ENCODE results near the gene MIAT. TPM values are rescaled to one million over a fixed set of nuclear protein-coding genes. Genes with fewer than 3 reads are reported as not detected.

The MIAT gene
- total RNA-seq, 1 experiment from 2014 or later: 0.48 TPM

DNA sequence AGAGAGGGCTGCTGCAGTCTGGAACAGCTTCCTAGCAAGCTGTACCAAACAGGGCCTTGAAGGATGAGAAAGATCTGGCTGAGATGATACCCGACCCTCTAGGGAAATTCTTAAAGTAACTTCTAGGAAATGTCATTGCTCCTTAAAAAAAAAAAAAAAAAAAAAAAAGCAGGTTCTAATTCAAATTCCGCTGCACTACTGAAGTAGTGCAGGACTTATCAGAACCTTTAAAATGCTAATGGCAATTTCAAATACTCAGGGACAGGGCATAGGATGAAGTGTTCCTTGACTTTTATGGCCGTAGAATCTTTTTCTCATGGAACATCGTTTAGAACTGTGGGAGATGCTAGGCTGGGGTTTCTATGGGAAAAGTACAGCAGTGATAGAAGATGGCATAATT lies 13.1 kb downstream of the MIAT start:
- H3K27me3 ChIP-seq (ENCODE audit: insufficient read depth, low read depth): no peaks in the 10 kb centered on the region
- no peak overlapping the region for H3K4me3 ChIP-seq
- no peak for TF ChIP-seq EZH2 (IDR thresholded peaks at IDR 0.05; ENCODE audit: low read depth)
- TF ChIP-seq, protein P1, sequence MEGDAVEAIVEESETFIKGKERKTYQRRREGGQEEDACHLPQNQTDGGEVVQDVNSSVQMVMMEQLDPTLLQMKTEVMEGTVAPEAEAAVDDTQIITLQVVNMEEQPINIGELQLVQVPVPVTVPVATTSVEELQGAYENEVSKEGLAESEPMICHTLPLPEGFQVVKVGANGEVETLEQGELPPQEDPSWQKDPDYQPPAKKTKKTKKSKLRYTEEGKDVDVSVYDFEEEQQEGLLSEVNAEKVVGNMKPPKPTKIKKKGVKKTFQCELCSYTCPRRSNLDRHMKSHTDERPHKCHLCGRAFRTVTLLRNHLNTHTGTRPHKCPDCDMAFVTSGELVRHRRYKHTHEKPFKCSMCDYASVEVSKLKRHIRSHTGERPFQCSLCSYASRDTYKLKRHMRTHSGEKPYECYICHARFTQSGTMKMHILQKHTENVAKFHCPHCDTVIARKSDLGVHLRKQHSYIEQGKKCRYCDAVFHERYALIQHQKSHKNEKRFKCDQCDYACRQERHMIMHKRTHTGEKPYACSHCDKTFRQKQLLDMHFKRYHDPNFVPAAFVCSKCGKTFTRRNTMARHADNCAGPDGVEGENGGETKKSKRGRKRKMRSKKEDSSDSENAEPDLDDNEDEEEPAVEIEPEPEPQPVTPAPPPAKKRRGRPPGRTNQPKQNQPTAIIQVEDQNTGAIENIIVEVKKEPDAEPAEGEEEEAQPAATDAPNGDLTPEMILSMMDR (conservative IDR thresholded peaks at IDR 0.05): no peak
- DNase-seq: no peak
- H3K4me2 ChIP-seq: no peak overlapping the region
- H3K27ac ChIP-seq: no peak overlapping the region
- POLR2A ChIA-PET (ENCODE audit: unreplicated experiment): no interaction called here
- intact Hi-C loops (cut with micrococcal nuclease; ENCODE audit: unreplicated experiment): loop anchor here (5.0 kb wide), 1 partner anchor 1132 kb away; the partner anchor contains the start of gene MN1
- H3K9me3 ChIP-seq (ENCODE audit: insufficient read depth, low read depth): no peaks in the 10 kb centered on the region
- H3K4me1 ChIP-seq (replicated peaks; ENCODE audit: insufficient read depth): peaks cover 14% of the 10 kb centered on the region
- peaks cover 23% of the 10 kb centered on the region for H3K79me2 ChIP-seq (ENCODE audit: low read depth)
- CTCF ChIA-PET: no interaction called here
- H3K9me2 ChIP-seq (ENCODE audit: insufficient read depth): no peaks in the 10 kb centered on the region
- no peaks in the 10 kb centered on the region for H4K20me1 ChIP-seq (ENCODE audit: insufficient read depth)
- no TSS peak for BruUV-seq (replicated peaks)
- H3K36me3 ChIP-seq (ENCODE audit: low read depth): no peaks in the 10 kb centered on the region
- peaks cover 22% of the 10 kb centered on the region; the same call in 1 of the 2 replicates for H3F3A ChIP-seq (ENCODE audit: insufficient read depth, low read depth)
- no peak overlapping the region for H2AFZ ChIP-seq

DNA sequence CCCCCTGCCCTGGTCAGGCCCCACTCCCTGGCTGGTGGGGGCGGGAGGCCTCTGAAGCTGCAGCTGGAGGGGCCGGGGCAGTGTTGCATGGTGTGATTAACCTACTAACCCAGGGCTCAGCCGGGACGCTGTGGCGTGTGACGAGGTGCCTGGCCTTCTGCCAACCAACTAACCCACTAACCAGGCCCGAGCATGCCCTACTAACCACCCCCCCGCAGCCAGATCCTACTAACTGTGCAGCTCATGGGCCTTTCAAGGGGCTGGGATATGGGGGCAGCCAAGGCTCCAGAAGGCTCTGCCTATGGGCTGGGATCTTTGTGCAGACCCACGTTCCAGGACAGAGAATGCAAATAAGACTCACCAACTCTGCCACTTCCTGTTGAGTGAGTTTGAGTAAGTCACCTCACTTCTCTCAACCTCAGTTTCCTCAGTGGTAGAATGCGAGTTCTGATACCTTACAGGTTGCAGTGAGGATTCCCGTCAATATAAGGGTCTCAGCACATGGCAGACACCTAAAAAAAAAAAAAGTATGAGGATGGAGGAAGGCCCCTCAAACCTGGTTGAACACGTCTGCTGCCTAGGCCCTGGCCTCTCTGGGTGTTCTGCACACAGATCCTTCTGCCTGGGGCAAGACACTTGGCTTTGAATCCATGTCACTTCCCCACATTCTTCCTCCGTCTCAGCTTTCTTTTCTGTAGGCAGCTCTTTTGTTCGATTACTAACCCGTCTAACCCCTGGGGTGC lies 14.1 kb downstream of the MIAT start:
- H3K4me2 ChIP-seq: no peak overlapping the region
- BruUV-seq (replicated peaks): no TSS peak
- no peak overlapping the region for H3K27ac ChIP-seq
- no peaks in the 10 kb centered on the region for H3K27me3 ChIP-seq (ENCODE audit: insufficient read depth, low read depth)
- no peaks in the 10 kb centered on the region for H4K20me1 ChIP-seq (ENCODE audit: insufficient read depth)
- H3F3A ChIP-seq (ENCODE audit: insufficient read depth, low read depth): peaks cover 22% of the 10 kb centered on the region; the same call in 1 of the 2 replicates
- peaks cover 14% of the 10 kb centered on the region for H3K4me1 ChIP-seq (replicated peaks; ENCODE audit: insufficient read depth)
- H3K4me3 ChIP-seq: no peak overlapping the region
- H3K79me2 ChIP-seq (ENCODE audit: low read depth): peaks cover 27% of the 10 kb centered on the region
- ChIA-PET CTCF (interaction anchor here (0.7 kb wide), 1 partner anchor 297 kb away, joined by 3 read pairs; no protein-coding TSS in a partner anchor), POLR2A (ENCODE audit: unreplicated experiment) (no interaction called here)
- no peak for TF ChIP-seq EZH2 (IDR thresholded peaks at IDR 0.05; ENCODE audit: low read depth)
- TF ChIP-seq, protein P1 (conservative IDR thresholded peaks at IDR 0.05): no peak
- H3K36me3 ChIP-seq (ENCODE audit: low read depth): no peaks in the 10 kb centered on the region
- H3K9me3 ChIP-seq (ENCODE audit: insufficient read depth, low read depth): no peaks in the 10 kb centered on the region
- no peaks in the 10 kb centered on the region for H3K9me2 ChIP-seq (ENCODE audit: insufficient read depth)
- no peak overlapping the region for H2AFZ ChIP-seq
- no peak for DNase-seq
- intact Hi-C loops (cut with micrococcal nuclease; ENCODE audit: unreplicated experiment): loop anchor here (5.0 kb wide), 1 partner anchor 1131 kb away; the partner anchor contains the start of gene MN1

DNA sequence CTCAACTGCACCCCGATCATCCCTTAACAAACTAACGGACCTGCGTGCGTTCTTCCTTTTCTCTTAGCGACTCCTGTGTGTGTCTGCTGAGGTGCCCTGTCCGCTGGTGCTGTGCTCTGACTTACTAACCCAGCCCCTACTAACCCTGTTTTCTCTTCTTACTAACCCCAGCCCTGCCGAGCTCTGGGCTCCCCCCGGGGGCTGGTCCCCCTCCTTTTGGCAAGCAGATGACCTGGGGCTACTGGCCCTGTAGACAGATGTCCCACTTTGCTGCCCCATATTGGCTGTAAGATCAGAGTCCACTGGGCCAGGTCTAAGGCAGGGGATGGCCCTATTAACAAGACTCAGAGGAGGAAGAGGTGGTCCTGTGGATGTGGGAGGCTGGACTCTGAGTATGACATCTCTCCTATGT lies 14.7 kb downstream of the MIAT start:
- peaks cover 27% of the 10 kb centered on the region for H3K79me2 ChIP-seq (ENCODE audit: low read depth)
- H3K4me1 ChIP-seq (replicated peaks; ENCODE audit: insufficient read depth): peaks cover 14% of the 10 kb centered on the region
- no peaks in the 10 kb centered on the region for H3K36me3 ChIP-seq (ENCODE audit: low read depth)
- H3K4me2 ChIP-seq: peak overlapping the region; percentile 94
- H2AFZ ChIP-seq: peak overlapping the region; percentile 84
- peak overlapping the region; percentile 86; the same call in 1 of the 2 replicates for H3K4me3 ChIP-seq
- no TSS peak for BruUV-seq (replicated peaks)
- no peaks in the 10 kb centered on the region for H3K9me2 ChIP-seq (ENCODE audit: insufficient read depth)
- peak overlapping the region; percentile 93 for H3K27ac ChIP-seq
- H3K27me3 ChIP-seq (ENCODE audit: insufficient read depth, low read depth): no peaks in the 10 kb centered on the region
- H3F3A ChIP-seq (ENCODE audit: insufficient read depth, low read depth): peaks cover 22% of the 10 kb centered on the region; the same call in 1 of the 2 replicates
- no peaks in the 10 kb centered on the region for H4K20me1 ChIP-seq (ENCODE audit: insufficient read depth)
- no peak for TF ChIP-seq EZH2 (IDR thresholded peaks at IDR 0.05; ENCODE audit: low read depth)
- TF ChIP-seq, protein P1 (conservative IDR thresholded peaks at IDR 0.05): no peak
- ChIA-PET POLR2A (ENCODE audit: unreplicated experiment) (no interaction called here), CTCF (no interaction called here)
- H3K9me3 ChIP-seq (ENCODE audit: insufficient read depth, low read depth): no peaks in the 10 kb centered on the region
- intact Hi-C loops (cut with micrococcal nuclease; ENCODE audit: unreplicated experiment): loop anchor here (5.0 kb wide), 1 partner anchor 1130 kb away; the partner anchor contains the start of gene MN1
- no peak for DNase-seq
